Fibroblast of lung (primary cell): Measurements from ENCODE around the gene CSNK2B.

Experiments
- EZH2 ChIP-seq: IDR thresholded peaks from 2 replicates; pipeline ENCODE4 v1.5.1; 2012; ENCODE audit warnings: low read length, control low read depth, mild to moderate bottlenecking; ENCODE audit errors: missing control alignments
- TF ChIP-seq, protein P1 (sequence below), 2 donors: IDR thresholded peaks in 1 of 2; conservative IDR thresholded peaks in 1 of 2; 1 replicate in 1 of 2; 2 replicates in 1 of 2; pipeline ENCODE4 v1.5.1; 2011 to 2012; ENCODE audit warnings: low read length in 2 of 2, control low read depth in 1 of 2, inconsistent platforms in 1 of 2, low read depth in 1 of 2, mild to moderate bottlenecking in 1 of 2

DNA sequence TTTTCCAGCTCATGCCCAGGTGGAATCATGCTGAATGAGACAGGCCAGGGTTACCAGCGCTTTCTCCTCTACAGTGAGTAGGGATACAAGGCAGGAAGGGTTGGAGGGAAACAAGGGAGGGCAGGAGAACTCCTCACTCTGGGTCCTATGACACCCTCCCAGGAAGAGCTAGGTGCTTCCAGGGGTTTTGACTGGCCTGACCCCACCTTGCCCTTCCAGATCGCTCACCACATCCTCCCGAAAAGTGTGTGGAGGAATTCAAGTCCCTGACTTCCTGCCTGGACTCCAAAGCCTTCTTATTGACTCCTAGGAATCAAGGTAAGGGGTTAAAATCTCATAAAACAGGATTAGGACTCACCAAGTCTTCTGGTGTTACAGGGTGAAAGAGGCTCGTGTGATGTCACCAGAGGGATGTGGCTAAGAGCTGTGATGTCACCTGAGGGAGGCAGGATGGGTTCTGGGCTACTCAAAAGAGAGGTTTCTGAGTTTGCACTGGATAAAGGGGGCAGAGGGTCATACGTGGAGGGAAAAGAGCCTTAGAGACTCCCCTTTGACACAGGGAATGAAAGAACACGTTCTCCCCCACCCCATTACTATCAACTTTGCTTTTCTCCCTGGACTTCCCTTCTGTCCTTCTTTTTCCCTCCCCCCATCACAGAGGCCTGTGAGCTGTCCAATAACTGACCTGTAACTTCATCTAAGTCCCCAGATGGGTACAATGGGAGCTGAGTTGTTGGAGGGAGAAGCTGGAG is 8.3 kb upstream of the CSNK2B start:
- no peak for TF ChIP-seq EZH2
- TF ChIP-seq, protein P1, sequence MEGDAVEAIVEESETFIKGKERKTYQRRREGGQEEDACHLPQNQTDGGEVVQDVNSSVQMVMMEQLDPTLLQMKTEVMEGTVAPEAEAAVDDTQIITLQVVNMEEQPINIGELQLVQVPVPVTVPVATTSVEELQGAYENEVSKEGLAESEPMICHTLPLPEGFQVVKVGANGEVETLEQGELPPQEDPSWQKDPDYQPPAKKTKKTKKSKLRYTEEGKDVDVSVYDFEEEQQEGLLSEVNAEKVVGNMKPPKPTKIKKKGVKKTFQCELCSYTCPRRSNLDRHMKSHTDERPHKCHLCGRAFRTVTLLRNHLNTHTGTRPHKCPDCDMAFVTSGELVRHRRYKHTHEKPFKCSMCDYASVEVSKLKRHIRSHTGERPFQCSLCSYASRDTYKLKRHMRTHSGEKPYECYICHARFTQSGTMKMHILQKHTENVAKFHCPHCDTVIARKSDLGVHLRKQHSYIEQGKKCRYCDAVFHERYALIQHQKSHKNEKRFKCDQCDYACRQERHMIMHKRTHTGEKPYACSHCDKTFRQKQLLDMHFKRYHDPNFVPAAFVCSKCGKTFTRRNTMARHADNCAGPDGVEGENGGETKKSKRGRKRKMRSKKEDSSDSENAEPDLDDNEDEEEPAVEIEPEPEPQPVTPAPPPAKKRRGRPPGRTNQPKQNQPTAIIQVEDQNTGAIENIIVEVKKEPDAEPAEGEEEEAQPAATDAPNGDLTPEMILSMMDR (conservative IDR thresholded peaks at IDR 0.05 in 1 of 2, IDR thresholded peaks at IDR 0.05 in 1 of 2; ENCODE audit: low read depth in 1 of 2, low read length in 2 of 2): no peak
